ENCODE measurements around the gene CYSLTR2.

DNA sequence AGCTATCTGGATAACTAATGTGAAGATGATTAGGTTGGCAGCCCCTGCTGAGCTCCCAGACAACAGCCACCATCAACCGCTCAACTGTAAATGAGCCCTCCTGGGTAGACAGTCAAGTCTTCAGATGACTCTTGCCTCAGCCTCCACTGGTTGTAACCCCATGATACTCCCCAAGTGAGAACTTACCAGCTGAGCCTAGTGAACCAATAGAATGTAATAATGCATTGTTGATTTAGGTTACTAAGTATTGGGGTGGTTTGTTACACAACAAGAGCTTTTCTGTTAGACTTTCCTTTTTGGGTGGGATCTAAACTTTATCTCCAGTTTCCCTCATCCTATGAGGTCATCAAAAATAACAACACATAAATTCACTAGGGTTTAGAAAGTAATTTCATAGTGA, 69.4 kb downstream of the CYSLTR2 start:
- TF ChIP-seq, protein P1, sequence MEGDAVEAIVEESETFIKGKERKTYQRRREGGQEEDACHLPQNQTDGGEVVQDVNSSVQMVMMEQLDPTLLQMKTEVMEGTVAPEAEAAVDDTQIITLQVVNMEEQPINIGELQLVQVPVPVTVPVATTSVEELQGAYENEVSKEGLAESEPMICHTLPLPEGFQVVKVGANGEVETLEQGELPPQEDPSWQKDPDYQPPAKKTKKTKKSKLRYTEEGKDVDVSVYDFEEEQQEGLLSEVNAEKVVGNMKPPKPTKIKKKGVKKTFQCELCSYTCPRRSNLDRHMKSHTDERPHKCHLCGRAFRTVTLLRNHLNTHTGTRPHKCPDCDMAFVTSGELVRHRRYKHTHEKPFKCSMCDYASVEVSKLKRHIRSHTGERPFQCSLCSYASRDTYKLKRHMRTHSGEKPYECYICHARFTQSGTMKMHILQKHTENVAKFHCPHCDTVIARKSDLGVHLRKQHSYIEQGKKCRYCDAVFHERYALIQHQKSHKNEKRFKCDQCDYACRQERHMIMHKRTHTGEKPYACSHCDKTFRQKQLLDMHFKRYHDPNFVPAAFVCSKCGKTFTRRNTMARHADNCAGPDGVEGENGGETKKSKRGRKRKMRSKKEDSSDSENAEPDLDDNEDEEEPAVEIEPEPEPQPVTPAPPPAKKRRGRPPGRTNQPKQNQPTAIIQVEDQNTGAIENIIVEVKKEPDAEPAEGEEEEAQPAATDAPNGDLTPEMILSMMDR (IDR thresholded peaks at IDR 0.05) = no peak
- TF ChIP-seq POLR2AphosphoS5 (IDR thresholded peaks at IDR 0.05) (no peak), EP300 (IDR thresholded peaks at IDR 0.05; ENCODE audit: low read depth) (no peak), POLR2A (IDR thresholded peaks at IDR 0.05) (no peak)

All from transverse colon (tissue), 4 donors.